OCI-LY7 (cell line): ENCODE data around the gene NCS1.

Experiments used
- EZH2phosphoT487 ChIP-seq: fragments of 200-600 bp; sonication (generic); IDR thresholded peaks from 2 replicates; pipeline ENCODE4 v1.6.1; 2018; ENCODE audit warnings: low read depth, borderline replicate concordance, mild to moderate bottlenecking, mixed run types, antibody characterized with exemption, low read length, moderate library complexity, mixed read lengths
- TF ChIP-seq, protein P1 (sequence below): fragments of 200-600 bp; sonication (generic); conservative IDR thresholded peaks from 2 replicates; pipeline ENCODE4 v1.5.1; 2014; ENCODE audit warnings: mild to moderate bottlenecking, antibody characterized with exemption, low read length, moderate library complexity, mixed read lengths

DNA sequence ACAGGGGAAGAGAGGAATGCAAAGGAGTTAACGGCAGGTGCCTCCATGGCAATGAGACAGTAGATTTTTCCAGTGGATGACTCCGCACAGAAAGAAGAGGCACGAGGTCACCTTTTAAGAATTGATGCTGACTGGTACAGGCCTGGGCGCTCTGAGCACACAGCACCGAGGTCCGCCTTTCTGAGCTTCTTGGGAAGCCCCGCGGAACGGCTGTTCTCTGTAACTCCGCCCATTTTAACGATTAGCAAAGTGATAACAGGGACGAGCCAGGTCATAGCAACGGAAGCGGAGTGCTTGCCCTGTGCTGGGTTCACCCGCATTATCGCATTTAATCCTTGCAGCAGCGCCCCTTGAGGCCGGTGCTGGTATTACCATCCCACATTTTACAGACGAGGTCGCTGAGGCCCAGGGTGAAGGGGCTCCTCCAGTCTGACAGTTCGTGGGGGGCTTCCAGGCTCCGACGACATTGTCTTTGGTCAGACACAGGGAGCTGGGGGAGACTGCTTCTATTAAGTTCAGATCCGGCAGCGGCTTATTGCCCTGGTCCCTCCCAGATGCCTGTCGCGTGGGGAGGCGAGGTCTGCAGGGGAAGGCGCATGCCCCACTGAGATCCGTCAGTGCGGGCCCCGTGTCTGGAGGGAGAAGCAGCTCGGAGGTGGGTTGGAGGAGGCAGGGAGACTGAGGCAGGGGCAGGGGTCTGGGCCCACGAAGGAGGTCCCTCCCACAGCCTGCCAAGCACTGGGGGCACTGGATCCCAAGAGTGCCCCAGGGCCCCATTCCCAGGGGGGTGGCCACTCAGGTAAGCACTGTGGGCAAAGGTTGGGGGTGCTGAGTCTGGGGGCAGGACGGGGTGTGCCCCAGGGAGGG lies 71.0 kb downstream of the NCS1 start:
- TF ChIP-seq, protein P1, sequence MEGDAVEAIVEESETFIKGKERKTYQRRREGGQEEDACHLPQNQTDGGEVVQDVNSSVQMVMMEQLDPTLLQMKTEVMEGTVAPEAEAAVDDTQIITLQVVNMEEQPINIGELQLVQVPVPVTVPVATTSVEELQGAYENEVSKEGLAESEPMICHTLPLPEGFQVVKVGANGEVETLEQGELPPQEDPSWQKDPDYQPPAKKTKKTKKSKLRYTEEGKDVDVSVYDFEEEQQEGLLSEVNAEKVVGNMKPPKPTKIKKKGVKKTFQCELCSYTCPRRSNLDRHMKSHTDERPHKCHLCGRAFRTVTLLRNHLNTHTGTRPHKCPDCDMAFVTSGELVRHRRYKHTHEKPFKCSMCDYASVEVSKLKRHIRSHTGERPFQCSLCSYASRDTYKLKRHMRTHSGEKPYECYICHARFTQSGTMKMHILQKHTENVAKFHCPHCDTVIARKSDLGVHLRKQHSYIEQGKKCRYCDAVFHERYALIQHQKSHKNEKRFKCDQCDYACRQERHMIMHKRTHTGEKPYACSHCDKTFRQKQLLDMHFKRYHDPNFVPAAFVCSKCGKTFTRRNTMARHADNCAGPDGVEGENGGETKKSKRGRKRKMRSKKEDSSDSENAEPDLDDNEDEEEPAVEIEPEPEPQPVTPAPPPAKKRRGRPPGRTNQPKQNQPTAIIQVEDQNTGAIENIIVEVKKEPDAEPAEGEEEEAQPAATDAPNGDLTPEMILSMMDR, result peak; percentile 87
- TF ChIP-seq EZH2phosphoT487, result no peak
